ENCODE results near the gene ACBD3. TPM values are rescaled to one million over a fixed set of nuclear protein-coding genes. Genes with fewer than 3 reads are reported as not detected.

Gene ACBD3
- total RNA-seq, 1 donor from 2014 or later: 31.5 TPM

DNA sequence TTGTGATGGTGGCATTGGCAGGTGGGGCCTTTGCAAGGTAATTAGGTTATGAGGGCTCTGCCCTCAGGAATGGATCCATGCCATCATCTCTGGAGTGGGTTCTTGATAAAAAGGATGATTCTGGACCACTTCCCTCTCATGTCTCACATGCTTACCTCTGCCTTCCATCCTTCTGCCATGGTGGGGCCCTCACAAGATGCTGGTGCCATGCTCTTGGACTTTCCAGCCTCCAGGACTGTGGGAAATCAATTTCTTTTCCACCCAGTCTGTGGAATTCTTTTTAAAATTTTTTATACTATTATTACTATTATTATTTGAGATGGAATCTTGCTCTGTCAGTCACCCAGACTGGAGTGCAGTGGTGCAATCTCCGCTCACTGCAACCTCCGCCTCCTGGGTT, 57.3 kb downstream of the ACBD3 start:
- H3K36me3 ChIP-seq: no peaks in the 10 kb centered on the region
- H3K27me3 ChIP-seq: no peaks in the 10 kb centered on the region
- DNase-seq (ENCODE audit: low spot score in 2 of 2): no peak
- H3K4me1 ChIP-seq: no peaks in the 10 kb centered on the region
- no peak overlapping the region for H3K4me3 ChIP-seq
- TF ChIP-seq, protein P1, sequence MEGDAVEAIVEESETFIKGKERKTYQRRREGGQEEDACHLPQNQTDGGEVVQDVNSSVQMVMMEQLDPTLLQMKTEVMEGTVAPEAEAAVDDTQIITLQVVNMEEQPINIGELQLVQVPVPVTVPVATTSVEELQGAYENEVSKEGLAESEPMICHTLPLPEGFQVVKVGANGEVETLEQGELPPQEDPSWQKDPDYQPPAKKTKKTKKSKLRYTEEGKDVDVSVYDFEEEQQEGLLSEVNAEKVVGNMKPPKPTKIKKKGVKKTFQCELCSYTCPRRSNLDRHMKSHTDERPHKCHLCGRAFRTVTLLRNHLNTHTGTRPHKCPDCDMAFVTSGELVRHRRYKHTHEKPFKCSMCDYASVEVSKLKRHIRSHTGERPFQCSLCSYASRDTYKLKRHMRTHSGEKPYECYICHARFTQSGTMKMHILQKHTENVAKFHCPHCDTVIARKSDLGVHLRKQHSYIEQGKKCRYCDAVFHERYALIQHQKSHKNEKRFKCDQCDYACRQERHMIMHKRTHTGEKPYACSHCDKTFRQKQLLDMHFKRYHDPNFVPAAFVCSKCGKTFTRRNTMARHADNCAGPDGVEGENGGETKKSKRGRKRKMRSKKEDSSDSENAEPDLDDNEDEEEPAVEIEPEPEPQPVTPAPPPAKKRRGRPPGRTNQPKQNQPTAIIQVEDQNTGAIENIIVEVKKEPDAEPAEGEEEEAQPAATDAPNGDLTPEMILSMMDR (IDR thresholded peaks at IDR 0.05): no peak
- no peak overlapping the region for H3K27ac ChIP-seq
- H3K9me3 ChIP-seq: no peaks in the 10 kb centered on the region
- intact Hi-C loops (cut with DNase I): no loop called here

DNA sequence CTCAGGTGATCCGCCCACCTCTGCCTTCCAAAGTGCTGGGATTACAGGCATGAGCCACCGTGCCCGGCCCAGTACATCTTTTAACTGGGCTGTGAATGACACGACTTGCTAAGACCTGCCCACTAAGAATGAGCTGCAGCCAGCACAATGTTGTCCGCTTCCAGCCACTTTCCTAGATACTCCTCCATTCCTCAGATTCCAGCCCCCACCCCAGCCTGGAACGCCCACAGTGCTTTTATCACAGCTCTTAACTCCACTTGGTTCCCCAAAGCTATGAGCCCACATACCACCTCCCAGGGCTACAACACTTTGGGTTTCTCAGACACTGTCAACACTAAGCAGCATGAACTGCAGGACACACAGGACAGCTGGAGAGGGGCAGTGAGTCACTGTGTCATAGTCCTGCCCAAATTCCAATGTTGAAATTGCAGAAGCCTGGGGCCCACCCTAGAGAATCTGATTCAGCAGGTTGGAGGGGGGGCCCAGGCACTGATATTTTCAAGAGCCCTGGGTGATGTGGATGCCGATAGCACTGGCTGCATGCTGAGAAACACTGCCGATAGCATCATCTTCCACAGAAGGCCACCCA, 58.0 kb downstream of the ACBD3 start:
- H3K27ac ChIP-seq: no peak overlapping the region
- DNase-seq (ENCODE audit: low spot score in 2 of 2): peak in 1 of 2 donors; percentile 53

DNA sequence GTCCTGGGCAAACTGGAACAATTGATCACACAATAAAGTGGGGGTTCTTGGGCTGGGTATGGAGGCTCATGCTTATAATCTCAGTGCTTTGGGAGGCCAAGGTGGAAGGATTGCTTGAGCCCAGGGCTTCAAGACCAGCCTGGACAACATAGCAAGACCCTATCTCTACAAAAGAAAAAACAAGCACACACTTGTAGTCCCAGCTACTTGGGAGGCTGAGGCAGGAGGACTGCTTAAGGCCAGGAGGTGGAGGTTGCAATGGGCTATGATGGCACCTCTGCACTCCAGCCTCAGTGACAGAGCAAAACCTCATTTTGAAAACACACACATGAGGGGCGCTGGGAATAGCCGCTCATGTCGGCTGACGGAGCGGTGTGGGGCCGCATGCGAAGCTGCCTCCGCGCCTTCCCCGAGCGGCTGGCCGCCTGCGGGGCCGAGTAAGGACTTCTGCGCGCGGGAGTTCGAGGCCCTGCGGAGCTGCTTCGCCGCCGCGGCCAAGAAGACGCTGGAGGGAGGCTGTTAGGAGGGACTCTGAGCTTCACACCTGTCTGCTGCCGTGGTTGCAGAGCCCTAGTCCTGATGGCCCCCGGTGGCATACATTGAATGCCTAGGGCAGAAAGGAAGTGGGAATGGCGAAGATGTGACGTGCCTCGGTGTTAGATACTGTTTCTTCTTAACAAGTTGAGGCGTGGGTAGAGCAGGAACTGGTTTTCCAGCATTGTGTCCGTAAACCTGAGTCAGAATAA, 59.5 kb downstream of the ACBD3 start:
- Histone ChIP-seq H3K27ac (peak overlapping the region in 1 of 2 donors; percentile 44), H3K27me3 (no peaks in the 10 kb centered on the region), H3K9me3 (no peaks in the 10 kb centered on the region), H3K4me3 (no peak overlapping the region), H3K4me1 (no peaks in the 10 kb centered on the region), H3K36me3 (no peaks in the 10 kb centered on the region)
- TF ChIP-seq, protein P1 (IDR thresholded peaks at IDR 0.05): no peak
- intact Hi-C loops (cut with DNase I): no loop called here
- peak in 1 of 2 donors; percentile 30 for DNase-seq (ENCODE audit: low spot score in 2 of 2)

More for the DNA sequence above, 58.0 kb downstream of the ACBD3 start:
- intact Hi-C loops (cut with DNase I): no loop called here
- TF ChIP-seq, protein P1 (IDR thresholded peaks at IDR 0.05): no peak
- Histone ChIP-seq H3K4me3 (no peak overlapping the region), H3K9me3 (no peaks in the 10 kb centered on the region), H3K36me3 (no peaks in the 10 kb centered on the region), H3K4me1 (no peaks in the 10 kb centered on the region), H3K27me3 (no peaks in the 10 kb centered on the region)

DNA sequence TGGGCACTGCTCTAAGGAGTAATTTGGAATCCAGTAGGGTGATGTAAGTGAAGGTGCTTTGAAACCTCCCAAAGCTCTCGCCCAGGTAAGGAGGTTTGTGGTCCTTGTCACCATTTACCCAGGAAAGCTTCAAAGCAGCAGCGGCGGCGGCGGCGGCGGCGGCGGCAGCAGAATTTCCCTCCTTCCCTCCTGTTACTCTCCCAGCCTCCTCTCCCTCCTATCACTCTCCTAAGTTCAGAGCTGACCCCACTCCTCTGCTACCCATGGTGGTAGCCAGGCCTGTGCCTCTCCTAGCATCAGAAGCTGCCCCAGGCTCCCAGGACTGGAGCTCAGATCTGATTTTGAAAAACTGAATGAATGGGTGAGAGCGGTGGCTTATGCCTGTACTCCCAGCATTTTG, 60.7 kb downstream of the ACBD3 start:
- TF ChIP-seq, protein P1 (IDR thresholded peaks at IDR 0.05): no peak
- no peaks in the 10 kb centered on the region for H3K27me3 ChIP-seq
- H3K4me1 ChIP-seq: no peaks in the 10 kb centered on the region
- no peaks in the 10 kb centered on the region for H3K9me3 ChIP-seq
- H3K4me3 ChIP-seq: no peak overlapping the region
- no peak overlapping the region for H3K27ac ChIP-seq
- no peak for DNase-seq (ENCODE audit: low spot score in 2 of 2)
- no peaks in the 10 kb centered on the region for H3K36me3 ChIP-seq
- intact Hi-C loops (cut with DNase I): loop anchor here (1.0 to 2.0 kb wide), 2 partner anchors 61 to 71 kb away; partner anchors contain the start of gene ACBD3

DNA sequence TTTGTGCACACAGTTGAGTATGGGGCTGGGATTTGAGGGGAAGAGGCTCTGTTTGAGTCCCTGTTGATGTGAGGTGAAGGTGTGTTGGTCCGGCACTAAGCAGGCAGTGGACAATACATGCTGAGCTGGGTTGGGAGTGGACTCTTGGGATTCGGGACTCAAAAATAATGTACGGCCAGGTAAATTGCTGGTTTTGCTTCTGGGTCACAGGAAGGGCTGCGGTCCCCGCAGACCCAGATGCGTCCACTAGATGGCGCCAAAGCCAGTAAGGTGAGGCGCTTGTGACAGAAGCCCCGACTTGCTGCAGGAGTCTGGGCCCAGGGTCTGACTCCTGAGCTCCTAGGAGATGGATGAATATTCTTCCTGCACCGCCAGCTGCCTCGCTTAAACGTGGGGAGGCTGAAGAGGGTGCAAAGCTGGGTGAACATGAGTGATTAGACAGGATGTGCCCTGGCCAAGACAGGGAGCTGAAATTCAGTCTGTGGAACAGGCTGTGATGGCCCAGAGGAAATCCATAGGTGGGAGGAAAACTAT, 61.4 kb downstream of the ACBD3 start:
- H3K36me3 ChIP-seq: no peaks in the 10 kb centered on the region
- TF ChIP-seq, protein P1 (IDR thresholded peaks at IDR 0.05): peak; percentile 87 to 97 (median 96)
- DNase-seq (ENCODE audit: low spot score in 2 of 2): peak; percentile 48 to 93
- H3K4me3 ChIP-seq: no peak overlapping the region
- no peaks in the 10 kb centered on the region for H3K9me3 ChIP-seq
- intact Hi-C loops (cut with DNase I): loop anchor here (1.0 to 2.0 kb wide), 2 partner anchors 62 to 72 kb away; partner anchors contain the start of gene ACBD3
- H3K27me3 ChIP-seq: no peaks in the 10 kb centered on the region
- no peak overlapping the region for H3K27ac ChIP-seq
- H3K4me1 ChIP-seq: no peaks in the 10 kb centered on the region

Data from ascending aorta (tissue), 2 donors.